ENCODE results near the gene COX6B2. TPM values are rescaled to one million over a fixed set of nuclear protein-coding genes. Genes with fewer than 3 reads are reported as not detected.

COX6B2 gene
- total and polyA plus RNA-seq, 2 of the 13 experiments (the other 11 are each of a cell fraction or from before 2014, with no cell fraction given): 0.21 TPM; not detected in 1

DNA sequence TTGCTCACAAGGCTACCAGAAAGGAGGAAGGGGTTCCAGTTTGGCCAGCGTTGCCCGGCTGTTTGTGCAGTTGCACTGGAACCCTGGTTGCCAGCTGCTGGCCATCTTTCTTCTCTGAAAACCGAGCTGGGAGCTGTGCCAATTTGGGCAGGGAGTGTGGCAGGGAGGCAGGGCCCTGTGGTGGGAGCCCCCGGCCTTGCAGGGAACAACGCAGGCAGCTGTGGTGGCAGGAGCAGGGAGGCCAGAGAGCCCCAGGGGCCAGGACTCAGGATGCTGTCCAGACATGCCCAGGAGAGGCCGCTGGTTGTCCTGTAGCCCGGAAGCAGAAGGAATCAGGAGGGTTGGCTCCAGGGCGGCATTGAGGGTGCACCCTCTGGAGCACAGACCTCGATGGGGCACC lies 10.1 kb downstream of the COX6B2 start (continued):
- TF ChIP-seq GTF2F1 (IDR thresholded peaks at IDR 0.05; ENCODE audit: low read length) (no peak), NFYC (CRISPR knock-in tag; IDR thresholded peaks at IDR 0.05) (no peak)

DNA sequence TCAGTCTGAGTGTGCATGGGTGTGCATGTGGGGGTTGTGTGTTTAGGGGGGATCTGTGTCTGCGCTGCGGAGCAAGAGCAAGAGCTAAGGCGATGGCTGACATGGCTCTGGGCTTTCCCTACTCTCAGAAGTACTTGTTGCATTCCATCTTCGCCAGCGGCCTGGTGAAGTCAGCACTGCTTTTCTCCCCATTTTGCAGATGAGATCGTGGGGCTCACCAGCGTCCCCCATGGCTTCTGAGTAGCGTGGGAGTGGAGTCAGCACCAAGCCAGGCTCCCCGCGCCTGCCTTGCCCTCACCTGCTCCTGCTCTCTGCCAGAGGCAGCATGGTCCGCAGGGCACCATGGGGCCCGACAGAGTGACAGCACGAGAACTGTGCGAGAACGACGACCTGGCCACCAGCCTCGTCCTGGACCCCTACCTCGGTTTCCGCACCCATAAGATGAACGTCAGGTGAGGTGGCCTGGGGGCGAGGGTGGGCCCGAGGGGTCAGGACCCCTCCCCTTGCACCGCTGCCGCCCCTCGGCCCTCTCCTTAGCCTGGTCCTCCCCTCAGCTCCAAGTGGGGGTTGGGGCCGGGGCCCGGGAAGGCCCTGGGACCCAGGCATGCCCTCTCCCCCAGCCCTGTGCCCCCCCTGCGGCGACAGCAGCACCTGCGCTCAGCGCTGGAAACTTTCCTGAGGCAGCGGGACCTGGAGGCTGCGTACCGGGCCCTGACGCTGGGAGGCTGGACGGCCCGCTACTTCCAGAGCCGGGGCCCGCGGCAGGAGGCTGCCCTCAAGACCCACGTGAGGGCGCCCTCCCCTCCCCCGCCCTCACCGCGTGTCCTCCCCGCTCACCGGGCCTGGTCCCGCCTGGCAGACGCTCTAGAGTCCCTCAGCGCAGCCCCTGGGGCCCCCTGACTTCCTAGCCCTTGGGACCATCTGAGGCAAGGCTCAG lies 12.7 kb downstream of the COX6B2 start:
- H4K20me1 ChIP-seq (ENCODE audit: insufficient read depth, low read length): peaks cover 3% of the 10 kb centered on the region; the same call in 1 of the 2 replicates
- no TSS peak for BruUV-seq (replicated peaks)
- peak overlapping the region in 2 of 3 experiments; percentile 22 to 37; a peak in 2 of 6 replicates for H3K4me3 ChIP-seq (replicated peaks in 1 of 3; ENCODE audit: insufficient read depth in 1 of 3, low read depth in 2 of 3, low read length in 3 of 3)
- no peak for DNase-seq (ENCODE audit: low spot score)
- WGBS (ENCODE audit: low lambda C conversion rate): 90% methylated on average over 10 of the region's 50 CpGs
- intact Hi-C loops (cut with micrococcal nuclease; ENCODE audit: unreplicated experiment) (no loop called here), in situ Hi-C loops (cut with HindIII; ENCODE audit: extremely low pct_ligation_motif_present, low pct_unique_long_range_greater_than_20kb) (no loop called here)
- H3K79me2 ChIP-seq (ENCODE audit: insufficient read depth, low read length): peaks cover 5% of the 10 kb centered on the region
- no peak for FAIRE-seq
- ChIA-PET POLR2A (no interaction called here), CTCF (ENCODE audit: low intra/inter-chr PET ratio, low total read pairs) (no interaction called here)
- H3K4me2 ChIP-seq (ENCODE audit: low read depth, low read length): peak overlapping the region; percentile 78
- TF ChIP-seq TBL1XR1 (IDR thresholded peaks at IDR 0.05; ENCODE audit: borderline replicate concordance, low read length, partially characterized antibody) (no peak), ATRX (CRISPR knock-in tag; IDR thresholded peaks at IDR 0.05; ENCODE audit: borderline replicate concordance) (no peak), DR1 (CRISPR knock-in tag; IDR thresholded peaks at IDR 0.05) (no peak)
- TF ChIP-seq, protein P1, sequence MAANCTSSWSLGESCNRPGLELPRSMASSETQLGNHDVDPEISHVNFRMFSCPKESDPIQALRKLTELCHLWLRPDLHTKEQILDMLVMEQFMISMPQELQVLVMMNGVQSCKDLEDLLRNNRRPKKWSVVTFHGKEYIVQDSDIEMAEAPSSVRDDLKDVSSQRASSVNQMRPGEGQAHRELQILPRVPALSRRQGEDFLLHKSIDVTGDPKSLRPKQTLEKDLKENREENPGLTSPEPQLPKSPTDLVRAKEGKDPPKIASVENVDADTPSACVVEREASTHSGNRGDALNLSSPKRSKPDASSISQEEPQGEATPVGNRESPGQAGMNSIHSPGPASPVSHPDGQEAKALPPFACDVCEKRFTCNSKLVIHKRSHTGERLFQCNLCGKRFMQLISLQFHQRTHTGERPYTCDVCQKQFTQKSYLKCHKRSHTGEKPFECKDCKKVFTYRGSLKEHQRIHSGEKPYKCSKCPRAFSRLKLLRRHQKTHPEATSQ (CRISPR knock-in tag; IDR thresholded peaks at IDR 0.05; ENCODE audit: borderline replicate concordance): no peak
- TF ChIP-seq, protein P2, sequence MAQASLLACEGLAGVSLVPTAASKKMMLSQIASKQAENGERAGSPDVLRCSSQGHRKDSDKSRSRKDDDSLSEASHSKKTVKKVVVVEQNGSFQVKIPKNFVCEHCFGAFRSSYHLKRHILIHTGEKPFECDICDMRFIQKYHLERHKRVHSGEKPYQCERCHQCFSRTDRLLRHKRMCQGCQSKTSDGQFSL (CRISPR knock-in tag; IDR thresholded peaks at IDR 0.05): no peak
- H2AFZ ChIP-seq (ENCODE audit: low read length): no peak overlapping the region
- peak overlapping the region; percentile 39; the same call in 1 of the 2 replicates for H3K9ac ChIP-seq (ENCODE audit: insufficient read depth, low read depth, low read length)
- peaks cover 22% of the 10 kb centered on the region for H3K4me1 ChIP-seq (ENCODE audit: insufficient read depth, low read length)
- H3K36me3 ChIP-seq (replicated peaks in 1 of 2; ENCODE audit: control insufficient read depth in 1 of 2, insufficient read depth in 2 of 2, low read length in 2 of 2): peaks cover 2 to 7% of the 10 kb centered on the region in 2 experiments; a peak in 3 of 5 replicates
- no peaks in the 10 kb centered on the region; a peak in 1 of 5 replicates for H3K27me3 ChIP-seq (ENCODE audit: control insufficient read depth in 1 of 2, insufficient read depth in 2 of 2, low read length in 2 of 2)
- H3K9me3 ChIP-seq (ENCODE audit: low read length): no peaks in the 10 kb centered on the region
- H3K27ac ChIP-seq (ENCODE audit: extremely low read length, insufficient read depth, low read length): no peak overlapping the region
- no peak for ATAC-seq

Measured in HepG2 (cell line).